Measurements from ENCODE around the gene ELN. TPM values are rescaled to one million over a fixed set of nuclear protein-coding genes. Genes with fewer than 3 reads are reported as not detected.

The ELN gene
- total and polyA plus RNA-seq, 2 of the 8 experiments (the other 6 are each of a cell fraction or from before 2014, with no cell fraction given) = 5.1 to 5.6 TPM

GRCh38 chr7:74057216-74057925 is 29.4 kb downstream of the ELN start:
- H4K5ac ChIP-seq (ENCODE audit: insufficient read length, low read depth, low read length) = no peak overlapping the region
- no peak overlapping the region for H2BK5ac ChIP-seq (ENCODE audit: low read depth, low read length)
- peaks cover 0 to 3% (median 0%) of the 10 kb centered on the region in 4 experiments; a peak in 1 of 7 replicates for H3K27me3 ChIP-seq (replicated peaks in 1 of 4; ENCODE audit: control insufficient read depth in 3 of 4, extremely low read depth in 1 of 4, insufficient read depth in 3 of 4, low read length in 3 of 4)
- no peak overlapping the region for H2BK120ac ChIP-seq (replicated peaks; ENCODE audit: low read depth, low read length)
- peaks cover 7% of the 10 kb centered on the region; the same call in 1 of the 2 replicates for H3K23me2 ChIP-seq (ENCODE audit: low read depth, low read length)
- no peak overlapping the region for H3K4me3 ChIP-seq (ENCODE audit: extremely low read depth in 1 of 4, insufficient read depth in 2 of 4, low read depth in 3 of 4, low read length in 4 of 4)
- no peak overlapping the region for H2BK15ac ChIP-seq (ENCODE audit: low read length)
- H3K14ac ChIP-seq (ENCODE audit: insufficient read length) = no peak overlapping the region
- H3K23ac ChIP-seq (ENCODE audit: insufficient read length) = no peak overlapping the region
- POLR2A ChIA-PET (ENCODE audit: partially characterized antibody) = no interaction called here
- H4K20me1 ChIP-seq (replicated peaks in 1 of 2; ENCODE audit: control insufficient read depth in 1 of 2, insufficient read depth in 2 of 2, low read length in 2 of 2) = no peaks in the 10 kb centered on the region
- CTCF ChIA-PET (ENCODE audit: partially characterized antibody) = interaction anchor here (0.6 to 3.6 kb wide), 7 partner anchors 13 to 343 kb away, joined by 3 to 12 read pairs (median 4); no protein-coding TSS in a partner anchor
- no peak overlapping the region for H2AFZ ChIP-seq (ENCODE audit: low read length)
- TF ChIP-seq GABPA (IDR thresholded peaks at IDR 0.05; ENCODE audit: borderline replicate concordance, insufficient read depth, low read length) = no peak
- TF ChIP-seq KDM5A (IDR thresholded peaks at IDR 0.05; ENCODE audit: low read length) = no peak
- no peak for TF ChIP-seq RFX5 (IDR thresholded peaks at IDR 0.05; ENCODE audit: borderline replicate concordance, low read depth, low read length)
- no peak for TF ChIP-seq YY1 (IDR thresholded peaks at IDR 0.05; ENCODE audit: low read depth, low read length)
- no peak for TF ChIP-seq NRF1 (IDR thresholded peaks at IDR 0.05; ENCODE audit: low read depth, low read length)
- no peak for TF ChIP-seq POU5F1 (IDR thresholded peaks at IDR 0.05; ENCODE audit: low read depth, low read length)
- TF ChIP-seq EP300 (IDR thresholded peaks at IDR 0.05; ENCODE audit: borderline replicate concordance in 1 of 2, low read depth in 2 of 2, low read length in 2 of 2) = no peak
- H3K56ac ChIP-seq (replicated peaks; ENCODE audit: insufficient read length, low read depth, low read length) = no peak overlapping the region
- H4K8ac ChIP-seq (ENCODE audit: extremely low read depth, insufficient read depth, low read length) = no peak overlapping the region
- H2BK20ac ChIP-seq (ENCODE audit: low read length) = no peak overlapping the region
- H3K79me1 ChIP-seq (ENCODE audit: low read depth, low read length) = no peaks in the 10 kb centered on the region
- FAIRE-seq (no peak), DNase-seq (ENCODE audit: low read depth in 1 of 2, low spot score in 2 of 2) (no peak)
- H3K9ac ChIP-seq (replicated peaks in 1 of 4; ENCODE audit: extremely low read depth in 1 of 4, low read depth in 3 of 4, low read length in 3 of 4) = no peak overlapping the region
- H3K27ac ChIP-seq (ENCODE audit: low read depth, low read length) = no peak overlapping the region
- H4K91ac ChIP-seq (replicated peaks; ENCODE audit: insufficient read length, low read length) = no peak overlapping the region
- no peaks in the 10 kb centered on the region for H3K9me3 ChIP-seq (ENCODE audit: insufficient read depth in 2 of 2, low read depth in 1 of 2, low read length in 1 of 2)
- no peak overlapping the region for H3K18ac ChIP-seq (ENCODE audit: extremely low read depth, low read length)
- no peak overlapping the region for H3K4ac ChIP-seq (replicated peaks; ENCODE audit: insufficient read length, low read depth, low read length)
- H3K79me2 ChIP-seq (ENCODE audit: control insufficient read depth in 1 of 2, insufficient read depth in 2 of 2, low read length in 2 of 2) = no peaks in the 10 kb centered on the region
- no peak overlapping the region for H3K4me2 ChIP-seq (ENCODE audit: insufficient read depth in 1 of 2, low read depth in 2 of 2, low read length in 2 of 2)
- H3K4me1 ChIP-seq (replicated peaks in 1 of 4; ENCODE audit: control insufficient read depth in 3 of 4, insufficient read depth in 4 of 4, low read length in 3 of 4) = no peaks in the 10 kb centered on the region; a peak in 1 of 7 replicates
- 91% methylated on average over 10 of the region's 11 CpGs; no CpG with 5 or more reads in 1 of the 2 experiments for WGBS, 2 experiments (ENCODE audit: extremely low coverage in 1 of 2, insufficient coverage in 1 of 2, insufficient read length in 1 of 2, insufficient replicate concordance in 2 of 2, low coverage in 1 of 2, low lambda C conversion rate in 2 of 2, missing lambda C conversion rate in 1 of 2)
- no peak overlapping the region for H2BK12ac ChIP-seq (ENCODE audit: low read depth, low read length)
- H3K36me3 ChIP-seq (ENCODE audit: control insufficient read depth in 2 of 4, insufficient read depth in 4 of 4, low read length in 3 of 4) = no peaks in the 10 kb centered on the region
- no peak overlapping the region for H2AK5ac ChIP-seq (ENCODE audit: low read depth, low read length)
